ENCODE measurements around the gene SLC36A3.
A peak's percentile ranks its signal among the peaks of the same experiment; 100 is the strongest.

SLC36A3 gene

DNA sequence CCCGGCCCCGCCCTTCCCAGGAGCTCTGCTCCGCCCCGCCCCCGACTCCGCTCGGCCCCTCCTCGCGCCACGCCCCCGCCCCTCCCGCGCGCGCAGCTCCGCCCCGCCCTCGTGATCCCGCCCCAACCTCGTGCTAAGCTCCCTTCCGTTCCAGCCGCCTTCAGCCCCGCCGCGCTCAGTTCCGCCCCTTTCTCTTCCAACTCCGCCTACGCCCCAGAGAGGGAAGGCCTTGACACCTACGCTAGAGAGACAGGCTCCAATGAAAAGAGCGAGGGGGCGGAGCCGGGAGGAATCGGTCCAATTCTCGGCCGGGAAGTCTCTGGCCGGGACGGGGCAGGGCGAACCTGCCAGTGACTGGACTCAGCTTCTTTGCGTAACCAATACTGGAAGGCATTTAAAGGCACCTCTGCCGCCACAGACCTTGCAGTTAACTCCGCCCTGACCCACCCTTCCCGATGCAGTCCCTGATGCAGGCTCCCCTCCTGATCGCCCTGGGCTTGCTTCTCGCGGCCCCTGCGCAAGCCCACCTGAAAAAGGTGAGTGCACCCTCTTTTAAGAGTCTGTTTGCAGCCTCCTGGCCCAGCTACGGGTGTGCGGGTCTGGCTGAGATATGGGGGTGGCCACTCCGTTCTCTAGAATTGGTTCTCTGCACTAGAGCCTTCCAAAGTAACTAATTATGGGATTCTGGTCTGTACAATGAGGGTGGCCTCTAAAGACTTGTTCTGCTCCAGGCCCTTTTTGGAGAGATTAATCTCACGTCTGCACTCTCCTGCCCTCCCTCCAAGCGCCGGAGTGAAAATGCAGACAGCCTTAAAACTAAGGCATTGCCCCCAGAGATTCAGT is 50.6 kb downstream of the SLC36A3 start, which contains the start of gene GM2A:
Gene GM2A, plus strand, starts transcription at position 424 of the 843 bp plus-strand sequence. Its CDS starts 32 bp downstream, at position 456.
- ChIA-PET POLR2A (ENCODE audit: low non-redundant PET) (interaction anchor here (0.6 to 1.9 kb wide), 5 partner anchors 10 to 405 kb away, joined by 3 to 6 read pairs (median 3); no protein-coding TSS in a partner anchor), CTCF (interaction anchor here (0.6 to 1.6 kb wide), 4 partner anchors 12 to 449 kb away, joined by 3 to 5 read pairs (median 4); no protein-coding TSS in a partner anchor)
- no peak for TF ChIP-seq CTCF (conservative IDR thresholded peaks at IDR 0.05; ENCODE audit: low read depth)
- DNase-seq (ENCODE audit: low spot score) = peak; percentile 99
- peak within 1 kb of the TSS; percentile 73 for H3K27ac ChIP-seq

DNA sequence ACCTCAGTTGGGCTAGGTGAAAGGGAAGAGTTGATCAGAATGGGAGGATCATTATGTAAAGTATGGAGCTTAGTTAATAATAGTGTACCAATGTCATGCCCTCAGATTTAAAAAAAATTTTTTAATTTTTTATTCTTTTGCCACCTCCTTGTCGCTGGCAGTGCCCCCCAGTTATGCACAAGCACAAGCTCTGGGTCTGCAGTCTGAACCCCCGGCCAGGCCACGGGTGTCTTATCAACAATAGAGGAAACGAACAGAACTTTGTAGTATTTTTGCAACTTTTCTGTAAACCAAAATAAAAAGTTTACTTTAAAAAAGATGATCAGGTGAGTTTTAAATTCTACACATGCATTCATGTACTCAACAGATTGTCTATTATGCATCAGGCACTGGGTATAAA is 51.9 kb downstream of the SLC36A3 start:
- POLR2A ChIA-PET (ENCODE audit: low non-redundant PET) = interaction anchor here (1.1 kb wide), 1 partner anchor 10 kb away, joined by 3 read pairs; no protein-coding TSS in a partner anchor
- no peak for DNase-seq (ENCODE audit: low spot score)
- H3K27ac ChIP-seq = no peak overlapping the region
- no peak for TF ChIP-seq CTCF (conservative IDR thresholded peaks at IDR 0.05; ENCODE audit: low read depth)
- CTCF ChIA-PET = no interaction called here

DNA sequence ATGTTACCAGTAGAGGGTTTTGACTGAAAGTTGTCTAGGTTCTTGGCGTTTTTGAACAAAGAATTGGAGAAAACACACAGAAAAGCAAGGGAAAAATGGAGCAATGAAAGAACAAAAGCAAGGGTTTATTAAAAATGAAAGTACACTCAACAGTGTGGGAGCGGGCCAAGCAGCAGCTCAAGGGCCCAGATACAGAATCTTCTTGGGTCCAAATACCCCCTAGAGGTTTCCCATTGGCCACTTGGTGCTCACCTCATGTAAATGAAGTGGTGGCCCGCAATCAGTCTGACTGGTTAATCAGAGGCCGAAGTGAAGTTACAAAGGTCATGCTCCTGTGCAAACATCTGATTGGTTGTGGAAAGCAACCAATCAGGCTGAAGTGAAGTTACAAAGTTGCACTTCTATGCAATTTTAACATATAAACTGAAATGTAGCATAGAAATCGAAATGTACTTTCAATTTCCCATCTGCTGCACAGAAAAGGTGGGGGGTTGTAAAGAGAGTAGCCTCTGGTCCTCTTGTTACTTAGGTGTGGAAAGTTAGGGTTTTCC is 52.5 kb downstream of the SLC36A3 start:
- DNase-seq (ENCODE audit: low spot score) = no peak
- no peak for TF ChIP-seq CTCF (conservative IDR thresholded peaks at IDR 0.05; ENCODE audit: low read depth)
- POLR2A ChIA-PET (ENCODE audit: low non-redundant PET) = no interaction called here
- CTCF ChIA-PET = interaction anchor here (0.7 to 1.2 kb wide), 2 partner anchors 12 to 125 kb away, joined by 3 to 4 read pairs; no protein-coding TSS in a partner anchor
- no peak overlapping the region for H3K27ac ChIP-seq

- H3K27ac ChIP-seq = no peak overlapping the region
- POLR2A ChIA-PET (ENCODE audit: low non-redundant PET) = no interaction called here
- CTCF ChIA-PET = interaction anchor here (0.6 to 1.2 kb wide), 3 partner anchors 12 to 199 kb away, joined by 3 to 4 read pairs (median 3); no protein-coding TSS in a partner anchor
- no peak for TF ChIP-seq CTCF (conservative IDR thresholded peaks at IDR 0.05; ENCODE audit: low read depth)
- no peak for DNase-seq (ENCODE audit: low spot score)
Observed at GRCh38 chr5:151250346-151251000, 53.1 kb downstream of the SLC36A3 start.

DNA sequence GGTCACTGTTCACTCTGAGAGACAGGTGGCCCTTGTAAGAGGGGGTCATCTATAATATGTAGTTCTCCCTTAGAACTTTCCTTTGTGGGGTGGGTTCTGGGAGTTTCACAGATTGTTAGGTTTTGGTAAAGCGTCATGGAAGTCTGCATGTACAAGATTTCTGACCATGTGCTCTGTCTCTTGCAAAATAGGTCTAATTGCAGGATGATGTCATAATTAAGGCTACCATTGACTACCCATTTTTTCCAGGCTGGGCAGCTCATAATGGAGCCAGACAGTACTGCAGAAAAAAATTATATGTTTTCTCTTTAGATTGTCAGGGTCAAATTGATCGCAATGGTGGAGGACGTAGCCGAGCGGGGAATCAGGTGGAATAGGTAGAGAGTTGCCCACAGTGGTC is 54.3 kb downstream of the SLC36A3 start:
- TF ChIP-seq CTCF (conservative IDR thresholded peaks at IDR 0.05; ENCODE audit: low read depth) = no peak
- no peak overlapping the region for H3K27ac ChIP-seq
- ChIA-PET POLR2A (ENCODE audit: low non-redundant PET) (no interaction called here), CTCF (interaction anchor here (1.0 kb wide), 1 partner anchor 127 kb away, joined by 4 read pairs; no protein-coding TSS in a partner anchor)
- DNase-seq (ENCODE audit: low spot score) = no peak

GRCh38 chr5:151248651-151249050 is 54.9 kb downstream of the SLC36A3 start:
- ChIA-PET CTCF (interaction anchor here (1.0 kb wide), 1 partner anchor 128 kb away, joined by 4 read pairs; no protein-coding TSS in a partner anchor), POLR2A (ENCODE audit: low non-redundant PET) (no interaction called here)
- no peak overlapping the region for H3K27ac ChIP-seq
- DNase-seq (ENCODE audit: low spot score) = no peak
- no peak for TF ChIP-seq CTCF (conservative IDR thresholded peaks at IDR 0.05; ENCODE audit: low read depth)

Measured in RWPE1 (cell line).